HG03521 (cell line): ENCODE results near the gene PTK7.

Experiments used
- ATAC-seq: cut with Tn5 transposase; IDR thresholded peaks from one replicate; pipeline ENCODE4 v1.9.1; 2021; ENCODE audit warnings: mild to moderate bottlenecking, moderate library complexity; ENCODE audit not compliant: unreplicated experiment

PTK7 gene

GRCh38 chr6:43142101-43142500 is 66.0 kb downstream of the PTK7 start:
- ATAC-seq = no peak

DNA sequence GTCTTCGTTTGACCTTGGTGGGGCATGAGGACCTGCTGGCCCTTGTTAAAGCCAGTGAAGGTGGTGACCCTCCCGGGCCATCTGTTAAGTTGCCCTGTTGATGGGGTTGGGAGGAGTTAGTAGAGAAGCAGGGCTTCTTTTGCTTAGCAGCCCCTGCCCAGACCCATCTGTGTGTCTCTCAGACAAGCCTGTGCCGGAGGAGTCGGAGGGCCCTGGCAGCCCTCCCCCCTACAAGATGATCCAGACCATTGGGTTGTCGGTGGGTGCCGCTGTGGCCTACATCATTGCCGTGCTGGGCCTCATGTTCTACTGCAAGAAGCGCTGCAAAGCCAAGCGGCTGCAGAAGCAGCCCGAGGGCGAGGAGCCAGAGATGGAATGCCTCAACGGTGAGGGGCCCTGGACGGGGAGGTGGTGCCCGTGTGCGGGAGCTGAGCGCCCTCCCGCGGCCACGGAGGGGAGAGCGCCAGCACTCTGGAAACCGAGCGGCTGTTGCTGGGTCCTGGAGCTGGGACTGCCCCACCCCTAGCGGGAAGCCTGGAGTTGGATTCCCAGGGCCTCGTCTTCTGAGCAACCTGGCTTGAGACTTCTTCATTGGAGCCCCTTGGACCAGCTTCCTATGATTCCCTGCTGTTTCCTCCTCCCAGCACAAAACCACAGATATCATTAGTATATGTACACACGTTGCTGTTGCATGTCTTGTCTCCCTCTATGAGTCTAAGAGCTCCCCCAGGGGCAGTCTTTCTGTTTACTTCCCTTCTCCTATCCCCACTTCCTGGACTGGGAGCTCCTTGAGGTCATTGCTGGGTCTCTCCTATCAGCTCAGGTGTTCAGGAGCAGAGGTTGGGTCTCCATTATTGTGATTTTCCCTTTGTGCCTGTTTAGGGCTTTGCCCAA is 67.4 kb downstream of the PTK7 start:
- peak; percentile 74 for ATAC-seq

GRCh38 chr6:43144879-43145278 is 68.8 kb downstream of the PTK7 start:
- ATAC-seq = no peak

GRCh38 chr6:43146261-43146660 is 70.1 kb downstream of the PTK7 start:
- no peak for ATAC-seq

DNA sequence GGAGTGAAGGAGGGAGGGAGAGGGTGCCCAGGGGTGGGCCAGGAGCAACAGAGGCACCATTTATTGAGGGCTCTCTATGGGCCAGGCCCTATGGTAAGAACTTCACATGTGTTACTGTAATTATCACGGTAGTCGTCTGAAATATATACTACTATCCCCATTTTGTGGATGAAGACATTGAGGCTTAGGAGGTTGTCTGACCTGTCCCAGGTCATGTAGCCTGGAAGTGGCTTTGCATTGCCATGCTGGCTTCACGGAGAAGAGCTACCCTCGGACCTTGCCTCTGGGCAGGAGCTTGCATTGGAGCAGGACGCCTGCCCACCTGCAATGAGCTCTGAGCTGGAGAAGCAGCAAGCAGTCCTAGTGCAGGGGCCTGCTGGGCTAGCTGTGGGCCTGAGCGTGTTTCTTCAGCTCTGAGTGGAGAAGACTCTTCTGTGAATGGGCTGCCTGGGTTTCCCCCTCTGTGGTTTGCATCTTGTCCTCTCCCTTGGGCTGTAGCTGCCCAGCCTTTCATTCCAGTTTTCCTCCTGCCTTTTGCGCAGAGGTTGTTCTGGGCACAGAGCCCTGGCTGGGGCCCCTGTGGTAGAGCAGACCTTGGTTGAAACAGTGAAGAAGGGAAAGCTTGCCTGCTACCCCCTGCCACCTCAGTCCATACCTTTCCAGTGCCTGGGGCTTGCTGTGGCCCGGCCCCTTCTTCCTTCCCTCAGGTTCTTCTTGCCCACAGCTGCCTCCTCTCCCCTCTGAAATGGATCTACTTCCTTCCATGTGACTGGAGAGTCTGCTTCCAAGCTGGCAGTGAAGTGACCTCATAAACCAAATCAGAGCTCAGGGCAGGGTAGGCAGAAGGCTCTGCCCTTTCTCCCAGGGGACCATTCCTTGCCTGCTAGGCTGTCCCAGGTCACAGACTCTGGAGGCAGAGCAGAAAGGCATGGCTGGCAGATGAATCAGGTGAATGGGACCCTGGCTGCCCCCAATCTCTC is 70.9 kb downstream of the PTK7 start:
- ATAC-seq = no peak

DNA sequence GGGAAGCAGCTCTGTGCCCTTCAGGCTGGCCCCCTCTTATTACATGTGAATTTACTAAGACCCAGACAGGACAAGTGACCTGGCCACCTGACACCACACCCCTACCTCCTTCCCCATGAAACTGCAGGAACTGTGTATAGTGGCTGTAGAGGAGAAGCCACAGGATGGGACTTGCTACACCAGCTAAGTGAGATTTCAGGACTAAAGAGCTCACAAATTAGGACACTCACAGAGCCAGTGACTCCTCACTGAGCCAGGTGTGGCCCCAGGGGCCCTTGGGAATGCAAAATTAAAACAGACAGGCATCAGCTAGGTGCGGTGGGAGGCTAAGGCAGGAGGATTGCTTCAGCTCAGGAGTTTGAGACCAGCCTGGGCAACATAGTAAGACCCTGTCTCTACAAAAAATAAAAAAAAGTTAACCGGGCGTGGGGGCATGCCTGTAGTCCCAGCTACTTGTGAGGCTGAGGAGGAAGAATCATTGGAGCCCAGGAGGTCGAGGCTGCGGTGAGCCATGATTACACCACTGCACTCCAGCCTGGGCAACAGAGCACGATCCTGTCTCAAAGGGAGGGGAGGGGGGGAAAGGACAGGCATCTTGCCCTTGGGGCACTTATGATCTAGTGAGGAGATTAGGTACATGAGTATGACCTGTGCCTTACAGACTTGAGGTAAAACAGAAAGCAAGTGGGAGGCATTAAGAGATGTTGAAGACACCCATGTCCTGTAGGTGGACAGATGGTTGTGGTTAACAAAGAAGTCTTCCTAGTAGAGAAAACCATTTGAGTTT is 71.8 kb downstream of the PTK7 start:
- ATAC-seq = no peak

- ATAC-seq = no peak
These were observed 73.2 kb downstream of the PTK7 start for GRCh38 chr6:43149265-43149664.

GRCh38 chr6:43150051-43150751 is 74.1 kb downstream of the PTK7 start:
- ATAC-seq = no peak

DNA sequence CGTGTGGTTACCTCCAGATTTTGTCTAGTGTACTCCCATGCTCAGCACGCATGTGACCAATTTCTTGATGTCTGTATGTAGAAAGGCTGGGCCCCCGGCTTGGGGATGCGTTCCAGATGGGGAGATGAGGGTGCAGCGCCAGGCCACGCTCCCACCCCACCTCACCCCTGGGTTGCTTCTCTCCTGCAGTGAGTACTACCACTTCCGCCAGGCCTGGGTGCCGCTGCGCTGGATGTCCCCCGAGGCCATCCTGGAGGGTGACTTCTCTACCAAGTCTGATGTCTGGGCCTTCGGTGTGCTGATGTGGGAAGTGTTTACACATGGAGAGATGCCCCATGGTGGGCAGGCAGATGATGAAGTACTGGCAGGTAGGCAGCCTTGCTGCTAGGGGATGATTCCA is 83.5 kb downstream of the PTK7 start:
- ATAC-seq = no peak

DNA sequence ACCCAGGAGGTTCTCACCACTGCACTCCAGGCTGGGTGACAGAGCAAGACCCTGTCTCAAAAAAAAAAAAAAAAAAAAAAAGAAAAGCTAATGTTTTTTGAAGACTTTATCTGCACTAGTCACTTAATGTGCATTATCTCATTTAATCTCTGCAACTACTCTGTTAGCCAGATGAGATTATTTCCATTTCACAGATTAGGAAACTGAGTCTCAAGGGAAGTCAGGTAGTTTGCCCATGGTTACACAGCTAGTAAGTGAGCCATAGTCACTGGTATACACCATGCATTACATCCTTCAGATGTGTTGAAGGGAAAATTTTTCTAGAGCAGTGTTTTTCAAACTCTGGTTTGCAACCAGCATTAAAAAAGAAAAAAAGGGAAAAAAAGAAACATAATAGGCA is 87.8 kb downstream of the PTK7 start:
- no peak for ATAC-seq

DNA sequence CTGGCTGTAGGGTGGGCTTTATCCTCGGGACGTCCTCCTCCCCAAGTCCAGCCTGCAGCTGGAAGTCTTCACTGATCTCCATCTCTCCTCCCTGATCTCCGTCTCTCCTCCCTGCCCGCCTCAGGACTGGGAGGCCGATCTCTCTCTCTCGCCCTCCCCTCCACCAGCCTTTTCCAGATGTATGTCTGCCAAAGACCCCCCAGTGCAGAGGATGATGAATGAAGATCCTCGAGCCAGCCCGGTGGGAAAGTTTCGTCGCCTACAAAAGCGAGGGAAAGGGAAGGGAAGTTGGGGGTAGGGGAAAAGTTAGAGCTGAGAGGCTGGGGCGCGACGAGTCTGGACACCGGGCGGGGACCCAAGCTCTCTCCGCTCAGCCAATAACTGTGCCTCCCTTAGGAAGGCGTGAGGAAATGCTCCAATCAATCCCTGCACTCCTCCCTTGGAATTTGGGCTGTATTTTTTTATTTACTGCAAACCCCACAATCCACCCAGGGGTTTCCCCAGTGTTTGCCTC is 94.4 kb downstream of the PTK7 start:
- no peak for ATAC-seq

DNA sequence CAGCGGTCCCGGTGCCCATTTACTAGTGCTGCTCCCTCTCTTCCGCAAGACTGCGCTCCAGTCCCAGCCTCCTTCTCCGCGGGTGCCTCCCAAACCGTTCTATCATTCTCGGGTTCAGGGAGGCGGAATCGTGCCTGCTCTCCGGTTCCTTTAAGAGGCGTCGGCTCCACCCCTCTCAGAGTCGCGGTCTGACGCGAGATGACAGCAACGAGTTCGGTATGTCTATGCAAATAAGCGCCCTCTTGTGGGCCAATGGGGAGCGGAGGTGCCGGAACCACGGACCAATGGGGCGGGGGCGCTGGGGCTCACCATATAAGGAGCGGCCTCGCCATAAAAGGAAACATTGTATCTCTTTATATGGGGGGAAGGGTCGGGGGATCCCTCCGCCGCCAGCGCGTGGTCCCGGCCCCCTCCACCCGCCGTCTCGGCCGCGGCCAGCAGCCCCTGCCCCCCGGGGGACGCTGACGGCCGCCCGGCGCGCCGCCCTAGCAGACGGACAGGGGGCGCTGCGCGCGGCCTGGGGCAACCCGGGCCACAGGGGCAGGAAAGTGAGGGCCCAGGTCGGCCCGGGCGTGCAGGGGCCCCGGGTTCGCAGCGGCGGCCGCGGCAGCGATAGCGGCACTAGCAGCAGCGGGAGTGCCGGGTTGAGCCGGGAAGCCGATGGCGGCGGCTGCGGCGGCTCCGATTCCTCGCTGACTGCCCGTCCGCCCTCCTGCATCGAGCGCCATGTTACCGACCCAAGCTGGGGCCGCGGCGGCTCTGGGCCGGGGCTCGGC is 95.0 kb downstream of the PTK7 start, which contains the start of gene SRF:
Gene SRF (plus strand): TSS at position 339 of the 776 bp plus-strand sequence. CDS start 388 bp downstream, at position 727.
- peak; percentile 63 for ATAC-seq

DNA sequence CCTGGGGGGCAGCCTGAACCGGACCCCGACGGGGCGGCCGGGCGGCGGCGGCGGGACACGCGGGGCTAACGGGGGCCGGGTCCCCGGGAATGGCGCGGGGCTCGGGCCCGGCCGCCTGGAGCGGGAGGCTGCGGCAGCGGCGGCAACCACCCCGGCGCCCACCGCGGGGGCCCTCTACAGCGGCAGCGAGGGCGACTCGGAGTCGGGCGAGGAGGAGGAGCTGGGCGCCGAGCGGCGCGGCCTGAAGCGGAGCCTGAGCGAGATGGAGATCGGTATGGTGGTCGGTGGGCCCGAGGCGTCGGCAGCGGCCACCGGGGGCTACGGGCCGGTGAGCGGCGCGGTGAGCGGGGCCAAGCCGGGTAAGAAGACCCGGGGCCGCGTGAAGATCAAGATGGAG is 95.6 kb downstream of the PTK7 start:
- ATAC-seq = peak; percentile 2

- ATAC-seq = no peak
These were observed 96.2 kb downstream of the PTK7 start for GRCh38 chr6:43172104-43173007.

- ATAC-seq = no peak
These were observed 97.6 kb downstream of the PTK7 start for GRCh38 chr6:43173591-43174262.

DNA sequence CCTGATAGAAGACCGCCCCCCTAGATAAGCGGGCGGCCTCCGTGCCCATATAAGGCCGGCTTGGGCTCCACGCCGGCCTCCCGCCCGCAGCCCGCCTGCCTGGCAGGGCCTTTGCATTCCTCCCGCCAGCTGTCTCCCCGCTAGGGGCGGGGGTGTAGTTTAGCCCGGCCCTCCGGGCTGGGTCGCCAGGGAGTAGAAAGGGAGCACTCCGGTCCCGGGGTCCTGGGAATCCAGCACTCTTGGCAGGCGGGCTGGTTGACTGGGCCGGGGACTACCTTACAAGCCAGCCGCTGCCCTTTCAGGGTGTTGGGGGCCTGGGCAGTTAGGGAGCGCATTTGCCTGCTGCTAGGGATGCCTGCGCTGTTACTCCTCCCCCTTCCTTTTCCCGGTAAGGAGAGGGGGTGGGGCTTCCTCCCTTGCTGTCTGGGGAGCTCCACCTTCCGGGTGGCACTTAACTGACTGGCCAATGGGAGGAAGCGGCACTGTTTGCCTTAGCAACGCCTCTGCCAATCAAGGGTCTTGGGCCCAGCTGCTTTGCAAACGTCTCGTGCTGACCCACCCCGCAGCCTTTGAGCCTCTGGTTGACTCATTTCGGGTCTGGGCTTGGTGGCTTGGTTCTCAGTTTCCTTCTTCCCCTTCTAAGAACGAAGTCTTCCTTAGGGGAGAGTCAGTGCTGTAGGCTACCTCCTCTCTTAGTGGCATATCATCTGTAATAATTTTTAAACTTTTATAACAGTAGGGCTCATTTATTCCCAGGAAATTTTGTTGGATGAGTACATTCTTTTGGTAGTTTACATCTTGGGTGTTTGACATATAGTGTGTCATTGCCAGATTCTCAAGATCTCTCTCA is 98.4 kb downstream of the PTK7 start:
- peak; percentile 61 for ATAC-seq
